Measurements from ENCODE around the gene TMEM18. TPM values are rescaled to one million over a fixed set of nuclear protein-coding genes. Genes with fewer than 3 reads are reported as not detected.
A peak's percentile ranks its signal among the peaks of the same experiment; 100 is the strongest.

The TMEM18 gene
- total and polyA plus RNA-seq, 9 of the 15 experiments (the other 6 are each of a cell fraction or from before 2014, with no cell fraction given), result 12.8 to 55.9 (median 21.8) TPM

DNA sequence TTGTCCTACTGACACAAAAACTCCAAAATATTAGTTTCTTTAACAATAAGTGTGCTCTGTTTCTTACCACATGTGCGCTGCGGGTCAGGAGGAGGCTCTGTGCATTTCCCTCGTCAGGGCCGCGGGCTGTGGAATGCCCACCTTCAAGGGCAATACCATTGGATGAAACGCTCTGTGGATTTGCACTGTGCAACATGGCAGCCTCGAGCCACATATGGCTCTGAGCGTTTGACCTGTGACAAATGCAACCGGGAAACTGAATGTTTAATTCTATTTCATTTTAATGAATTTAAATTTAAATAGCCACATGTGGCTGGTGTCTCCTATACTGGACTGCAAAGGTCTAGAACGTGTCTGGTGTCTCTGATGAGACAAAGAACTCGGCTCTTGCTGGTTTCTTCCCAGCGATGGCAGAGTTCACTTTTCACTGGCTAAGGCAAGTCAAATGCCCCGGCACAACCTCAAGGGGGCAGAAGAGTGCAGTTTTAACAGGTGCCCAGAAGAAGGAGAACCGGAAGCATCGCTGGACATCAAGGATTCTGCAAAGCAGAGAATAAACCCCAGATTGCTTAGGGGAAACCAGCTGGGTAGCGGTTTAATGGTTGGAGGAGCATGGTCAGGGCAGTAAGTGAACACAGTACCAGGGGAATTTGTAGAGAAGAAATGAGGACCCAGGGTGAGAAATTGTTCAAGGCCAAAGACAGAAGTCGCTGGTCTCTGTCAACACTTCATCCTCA lies 37.0 kb upstream of the TMEM18 start:
- H3K4me2 ChIP-seq (ENCODE audit: insufficient read depth, low read length), result no peak overlapping the region
- H3K36me3 ChIP-seq (ENCODE audit: control insufficient read depth, insufficient read depth, low read length), result no peaks in the 10 kb centered on the region
- H3K79me2 ChIP-seq (ENCODE audit: control insufficient read depth, insufficient read depth, low read length), result no peaks in the 10 kb centered on the region
- peak; percentile 81 for ATAC-seq
- peak in 3 of 4 experiments; percentile 33 to 50 (median 34) for DNase-seq (ENCODE audit: extremely low read depth in 1 of 4, low spot score in 3 of 4)
- peaks cover 0 to 27% of the 10 kb centered on the region in 2 experiments; a peak in 4 of 5 replicates for H3K27me3 ChIP-seq (ENCODE audit: control insufficient read depth in 2 of 2, insufficient read depth in 2 of 2, low read length in 2 of 2)
- 0% methylated on average over 17 of the region's 17 CpGs for WGBS (ENCODE audit: insufficient coverage, low coverage, missing lambda C conversion rate)
- H4K20me1 ChIP-seq (replicated peaks; ENCODE audit: control insufficient read depth, insufficient read depth, low read length), result no peaks in the 10 kb centered on the region
- no peak overlapping the region for H3K4me3 ChIP-seq
- POLR2A ChIA-PET, result no interaction called here
- H3K9ac ChIP-seq (ENCODE audit: insufficient read depth in 1 of 2, low read depth in 2 of 2, low read length in 2 of 2), result no peak overlapping the region
- in situ Hi-C loops (cut with MboI) (loop anchor here (25.0 kb wide), 1 partner anchor 823 kb away; no protein-coding TSS in a partner anchor), intact Hi-C loops (cut with micrococcal nuclease) (loop anchor here (5.0 to 10.0 kb wide), 2 partner anchors 111 to 828 kb away; no protein-coding TSS in a partner anchor)
- no peak overlapping the region for H3K27ac ChIP-seq (ENCODE audit: extremely low read depth, low read depth, low read length)
- no peaks in the 10 kb centered on the region for H3K9me1 ChIP-seq (ENCODE audit: control insufficient read depth, insufficient read depth, low read length)
- no peak overlapping the region for H2AFZ ChIP-seq (ENCODE audit: low read depth, low read length)
- CTCF ChIA-PET (ENCODE audit: low intra/inter-chr PET ratio), result interaction anchor here (1.0 kb wide), 1 partner anchor 109 kb away, joined by 3 read pairs; no protein-coding TSS in a partner anchor
- FAIRE-seq, result peak; percentile 80
- no peaks in the 10 kb centered on the region for H3K9me3 ChIP-seq (replicated peaks; ENCODE audit: control insufficient read depth, insufficient read depth, low read depth, low read length)
- no peaks in the 10 kb centered on the region; a peak in 1 of 5 replicates for H3K4me1 ChIP-seq (replicated peaks in 1 of 2; ENCODE audit: control insufficient read depth in 2 of 2, insufficient read depth in 2 of 2, low read length in 2 of 2)
- BruUV-seq (replicated peaks), result no TSS peak
- TF ChIP-seq SOX6 (IDR thresholded peaks at IDR 0.05), result no peak
- no peak for TF ChIP-seq COPS2 (conservative IDR thresholded peaks at IDR 0.05)
- TF ChIP-seq GATA2 (CRISPR knock-in tag; IDR thresholded peaks at IDR 0.05), result no peak
- TF ChIP-seq SMC3 (conservative IDR thresholded peaks at IDR 0.05; ENCODE audit: insufficient read depth, low read depth, low read length), result 0 out of 2 replicates have a peak, but pooled peaks have one; percentile 33
- no peak for TF ChIP-seq XRCC4 (IDR thresholded peaks at IDR 0.05; ENCODE audit: extremely low read depth, insufficient read depth, insufficient read length)
- no peak for TF ChIP-seq TBP (optimal IDR thresholded peaks at IDR 0.05; ENCODE audit: low read depth, low read length)
- TF ChIP-seq HDAC6 (IDR thresholded peaks at IDR 0.05; ENCODE audit: low read depth, low read length), result no peak
- TF ChIP-seq ZNF133 (CRISPR knock-in tag; IDR thresholded peaks at IDR 0.05), result no peak
- TF ChIP-seq, protein P1, sequence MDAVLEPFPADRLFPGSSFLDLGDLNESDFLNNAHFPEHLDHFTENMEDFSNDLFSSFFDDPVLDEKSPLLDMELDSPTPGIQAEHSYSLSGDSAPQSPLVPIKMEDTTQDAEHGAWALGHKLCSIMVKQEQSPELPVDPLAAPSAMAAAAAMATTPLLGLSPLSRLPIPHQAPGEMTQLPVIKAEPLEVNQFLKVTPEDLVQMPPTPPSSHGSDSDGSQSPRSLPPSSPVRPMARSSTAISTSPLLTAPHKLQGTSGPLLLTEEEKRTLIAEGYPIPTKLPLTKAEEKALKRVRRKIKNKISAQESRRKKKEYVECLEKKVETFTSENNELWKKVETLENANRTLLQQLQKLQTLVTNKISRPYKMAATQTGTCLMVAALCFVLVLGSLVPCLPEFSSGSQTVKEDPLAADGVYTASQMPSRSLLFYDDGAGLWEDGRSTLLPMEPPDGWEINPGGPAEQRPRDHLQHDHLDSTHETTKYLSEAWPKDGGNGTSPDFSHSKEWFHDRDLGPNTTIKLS (IDR thresholded peaks at IDR 0.05; ENCODE audit: borderline replicate concordance, low read depth), result no peak
- TF ChIP-seq ZNF449 (CRISPR knock-in tag; IDR thresholded peaks at IDR 0.05), result no peak
- TF ChIP-seq ZFX (CRISPR knock-in tag; IDR thresholded peaks at IDR 0.05), result no peak
- TF ChIP-seq GABPB1 (CRISPR knock-in tag; IDR thresholded peaks at IDR 0.05), result no peak
- no peak for TF ChIP-seq ZZZ3 (IDR thresholded peaks at IDR 0.05)
- TF ChIP-seq ETV1 (tag; conservative IDR thresholded peaks at IDR 0.05; ENCODE audit: low read depth), result peak; percentile 60
- no peak for TF ChIP-seq SREBF1 (IDR thresholded peaks at IDR 0.05; ENCODE audit: borderline replicate concordance, low read depth, low read length)
- TF ChIP-seq MEF2A (IDR thresholded peaks at IDR 0.05; ENCODE audit: control insufficient read depth, low read depth, low read length), result no peak
- TF ChIP-seq IFI16 (CRISPR knock-in tag; IDR thresholded peaks at IDR 0.05), result no peak
- TF ChIP-seq ZKSCAN8 (CRISPR knock-in tag; IDR thresholded peaks at IDR 0.05), result no peak
- TF ChIP-seq CREB1 (IDR thresholded peaks at IDR 0.05), result no peak
- no peak for TF ChIP-seq CREB1 (CRISPR knock-in tag; IDR thresholded peaks at IDR 0.05)

All from K562 (cell line).